PC-3 (cell line): ENCODE data around the gene FAM50B. TPM values are rescaled to one million over a fixed set of nuclear protein-coding genes. Genes with fewer than 3 reads are reported as not detected.
A peak's percentile ranks its signal among the peaks of the same experiment; 100 is the strongest.

Experiments used
- ATAC-seq: fragments of 200-7000 bp; cut with Tn5 transposase; 2 replicates; pipeline ENCODE4 v1.9.1; 2020; ENCODE audit warnings: mild to moderate bottlenecking, moderate library complexity
- Bru-seq: library from RNA; stranded (reverse); fragments of 400-500 nt; gene quantifications from one replicate; lab custom pipeline; 2021; lab: Mats Ljungman, UMichigan
- BruChase-seq, 2 experiments: library from RNA; stranded (reverse); fragments of 400-500 nt; gene quantifications; one replicate each; lab custom pipeline; 2021; lab: Mats Ljungman, UMichigan
- BruUV-seq: library from RNA; stranded (reverse); fragments of 400-500 nt; replicated peaks from 2 replicates; lab custom pipeline; 2021; lab: Mats Ljungman, UMichigan
- CTCF ChIA-PET: fragments of 300-600 bp; sonication (Branson Sonifier 250); formaldehyde crosslinking; loops from one replicate; lab custom pipeline; 2022; ENCODE audit warnings: antibody characterized with exemption; lab: Charles Lee
- POLR2A ChIA-PET: fragments of 300-600 bp; sonication (Branson Sonifier 250); formaldehyde crosslinking; loops from one replicate; lab custom pipeline; 2022; ENCODE audit warnings: antibody characterized with exemption; ENCODE audit not compliant: unreplicated experiment; lab: Charles Lee
- DNase-seq: peaks from one replicate; pipeline ENCODE4 v3.0.0-alpha.2; 2015
- H2AFZ ChIP-seq: fragments of 300-600 bp; sonication (generic); 2 replicates; pipeline ENCODE4 v1.6.0; 2016; ENCODE audit warnings: antibody characterized with exemption, low read length
- H3F3A ChIP-seq: fragments of 300-600 bp; sonication (generic); one replicate; pipeline ENCODE4 v1.6.0; 2017; ENCODE audit warnings: antibody characterized with exemption, low read length, control low read depth, mild to moderate bottlenecking; ENCODE audit not compliant: unreplicated experiment
- H3K27ac ChIP-seq: fragments of 300-600 bp; sonication (generic); 2 replicates; pipeline ENCODE4 v1.5.1; 2016; ENCODE audit warnings: mild to moderate bottlenecking, low read length
- H3K27me3 ChIP-seq: fragments of 300-600 bp; sonication (generic); 2 replicates; pipeline ENCODE4 v1.6.1; 2016; ENCODE audit warnings: low read length, mixed read lengths
- H3K36me3 ChIP-seq: fragments of 300-600 bp; sonication (generic); 2 replicates; pipeline ENCODE4 v1.6.1; 2016; ENCODE audit warnings: low read depth, mixed run types, low read length, mixed read lengths
- H3K4me1 ChIP-seq: fragments of 300-600 bp; sonication (generic); 2 replicates; pipeline ENCODE4 v1.5.1; 2016; ENCODE audit warnings: low read length; ENCODE audit not compliant: insufficient read depth
- H3K4me2 ChIP-seq: fragments of 300-600 bp; sonication (generic); 2 replicates; pipeline ENCODE4 v1.6.0; 2016; ENCODE audit warnings: low read length
- H3K4me3 ChIP-seq: fragments of 300-600 bp; sonication (generic); 2 replicates; pipeline ENCODE4 v1.5.1; 2016; ENCODE audit warnings: mild to moderate bottlenecking, low read length, mixed read lengths
- H3K79me2 ChIP-seq: fragments of 300-600 bp; sonication (generic); 2 replicates; pipeline ENCODE4 v1.6.1; 2017; ENCODE audit warnings: low read length, mixed read lengths
- H3K9ac ChIP-seq: fragments of 300-600 bp; sonication (generic); 2 replicates; pipeline ENCODE4 v1.6.0; 2016; ENCODE audit warnings: mild to moderate bottlenecking, low read length
- H3K9me2 ChIP-seq: fragments of 300-600 bp; sonication (generic); replicated peaks from 2 replicates; pipeline ENCODE4 v1.6.1; 2016; ENCODE audit warnings: mixed run types, low read length, mixed read lengths
- H3K9me3 ChIP-seq: fragments of 300-600 bp; sonication (generic); 2 replicates; pipeline ENCODE4 v1.6.1; 2016; ENCODE audit warnings: low read length, mixed read lengths
- H4K20me1 ChIP-seq: fragments of 300-600 bp; sonication (generic); 2 replicates; pipeline ENCODE4 v1.6.1; 2016; ENCODE audit warnings: low read length, mixed read lengths
- CTCF ChIP-seq: fragments of 300-600 bp; sonication (generic); conservative IDR thresholded peaks from 2 replicates; pipeline ENCODE4 v1.5.1; 2017; ENCODE audit warnings: antibody characterized with exemption, low read depth, mild to moderate bottlenecking, low read length
- EZH2 ChIP-seq: fragments of 300-600 bp; sonication (generic); IDR thresholded peaks from one replicate; pipeline ENCODE4 v1.6.1; 2017; ENCODE audit warnings: antibody characterized with exemption, mild to moderate bottlenecking, low read length; ENCODE audit not compliant: unreplicated experiment
- EZH2phosphoT487 ChIP-seq: fragments of 300-600 bp; sonication (generic); IDR thresholded peaks from 2 replicates; pipeline ENCODE4 v1.6.1; 2018; ENCODE audit warnings: mild to moderate bottlenecking, antibody characterized with exemption, low read length, borderline replicate concordance
- intact Hi-C: fragments of 100-400 bp; cut with micrococcal nuclease; formaldehyde crosslinking; loops from 2 replicates; pipeline ENCODE4 v1.9.0; 2023
- long read RNA-seq: library from polyadenylated mRNA; unstranded; transcript quantifications from one replicate; pipeline ENCODE4 v2.0.0, GENCODE V29; 2021; ENCODE audit not compliant: unreplicated experiment
- total RNA-seq: library from RNA; depleted of rRNA; stranded (reverse); fragments of >200 nt; gene quantifications from 2 replicates; pipeline ENCODE4 v1.2.3, GENCODE V29; 2014; rRNA removed

FAM50B gene
- total RNA-seq (8.3 and 10.2 TPM in 2 replicates), Bru-seq, nascent RNA (percentile 55 among the genes with signal in this experiment), BruChase-seq, experiment 1, labeled RNA remaining after a 6-hour chase (percentile 58 among the genes with signal in this experiment), BruChase-seq, experiment 2, labeled RNA remaining after a 2-hour chase (percentile 70 among the genes with signal in this experiment)
- long read RNA-seq, transcript FAM50B-202 (1 exons, 1,935 nt) = major isoform, 8 of 14 reads
- long read RNA-seq, transcript FAM50B-203 (2 exons, 1,643 nt) = minor isoform, 6 of 14 reads
- long read RNA-seq, partial matches to known transcripts = 0 of 14 reads
- long read RNA-seq, other reads (novel, unspliced or antisense) = 0 of 14 reads

GRCh38 chr6:3848925-3849605 lies at the start of gene FAM50B:
Gene FAM50B, plus strand, starts transcription at chr6:3849373. Its CDS starts 439 bp downstream, at chr6:3849812.
- no peaks in the 10 kb centered on the region for H3K27me3 ChIP-seq
- H3K79me2 ChIP-seq = no peaks in the 10 kb centered on the region
- DNase-seq (peak; percentile 92), ATAC-seq (peak; percentile 95)
- H3K9ac ChIP-seq = peak within 1 kb of the TSS; percentile 59
- no peaks in the 10 kb centered on the region for H3K36me3 ChIP-seq
- H3K4me1 ChIP-seq = peaks cover 20% of the 10 kb centered on the region
- BruUV-seq = no TSS peak
- H3F3A ChIP-seq = no peaks in the 10 kb centered on the region
- TF ChIP-seq CTCF (peak; percentile 97), EZH2phosphoT487 (no peak)
- ChIA-PET CTCF (interaction anchor here (0.5 to 1.8 kb wide), 20 partner anchors 17 to 781 kb away, joined by 3 to 18 read pairs (median 5); no protein-coding TSS in a partner anchor), POLR2A (interaction anchor here (0.6 to 0.7 kb wide), 3 partner anchors 89 to 173 kb away, joined by 4 to 23 read pairs (median 7); no protein-coding TSS in a partner anchor)
- no peaks in the 10 kb centered on the region for H4K20me1 ChIP-seq
- peak within 1 kb of the TSS; percentile 80 for H2AFZ ChIP-seq
- no peaks in the 10 kb centered on the region for H3K9me3 ChIP-seq
- no peaks in the 10 kb centered on the region for H3K9me2 ChIP-seq
- intact Hi-C loops = loop anchor here (1.0 to 2.0 kb wide), 4 partner anchors 40 to 129 kb away; no protein-coding TSS in a partner anchor
- no peak within 1 kb of the TSS for H3K27ac ChIP-seq
- H3K4me2 ChIP-seq = peak within 1 kb of the TSS; percentile 73
- peak within 1 kb of the TSS; percentile 61 for H3K4me3 ChIP-seq

- Histone ChIP-seq H3F3A (no peaks in the 10 kb centered on the region), H3K9me2 (no peaks in the 10 kb centered on the region), H3K9ac (no peak overlapping the region), H3K4me3 (no peak overlapping the region), H2AFZ (no peak overlapping the region), H3K79me2 (no peaks in the 10 kb centered on the region), H3K4me2 (no peak overlapping the region), H3K9me3 (no peaks in the 10 kb centered on the region), H3K27ac (no peak overlapping the region), H3K27me3 (no peaks in the 10 kb centered on the region), H3K4me1 (peaks cover 42% of the 10 kb centered on the region), H4K20me1 (no peaks in the 10 kb centered on the region), H3K36me3 (no peaks in the 10 kb centered on the region)
- no peak for TF ChIP-seq EZH2
- TF ChIP-seq CTCF = no peak
- TF ChIP-seq EZH2phosphoT487 = no peak
- no peak for DNase-seq
- CTCF ChIA-PET = no interaction called here
- intact Hi-C loops = no loop called here
- no TSS peak for BruUV-seq
- POLR2A ChIA-PET = no interaction called here
- ATAC-seq = no peak
Observed at GRCh38 chr6:3799719-3800118, 49.5 kb upstream of the FAM50B start.
